ENCODE results near the gene RAB33A.

- TF ChIP-seq TCF12 (IDR thresholded peaks at IDR 0.05; ENCODE audit: low read depth) (no peak), FOXM1 (IDR thresholded peaks at IDR 0.05; ENCODE audit: borderline replicate concordance, low read depth) (no peak), EP300 (IDR thresholded peaks at IDR 0.05; ENCODE audit: borderline replicate concordance) (no peak)
Observed at GRCh38 chrX:130228871-130229270, 57.1 kb downstream of the RAB33A start.

All from Ishikawa (cell line).